ENCODE measurements around the gene TNK2. TPM values are rescaled to one million over a fixed set of nuclear protein-coding genes. Genes with fewer than 3 reads are reported as not detected.

TNK2 gene
- total RNA-seq, 2 experiments from 2014 or later, result 43.6 to 92.1 TPM

GRCh38 chr3:195932418-195933043 is 24.2 kb upstream of the TNK2 start:
- Histone ChIP-seq H3K79me2 (ENCODE audit: insufficient read depth, low read depth, low read length) (no peaks in the 10 kb centered on the region), H3K4me2 (ENCODE audit: low read length) (no peak overlapping the region), H2AFZ (ENCODE audit: low read length) (no peak overlapping the region), H3K9me3 (ENCODE audit: low read length) (no peaks in the 10 kb centered on the region), H3K4me1 (ENCODE audit: insufficient read depth, low read length, poor library complexity, severe bottlenecking) (no peaks in the 10 kb centered on the region), H3K27ac (ENCODE audit: low read depth, low read length, poor library complexity, severe bottlenecking) (no peak overlapping the region), H3K4me3 (ENCODE audit: low read depth, low read length, poor library complexity, severe bottlenecking) (no peak overlapping the region), H3K9me2 (ENCODE audit: insufficient read depth, low read length) (no peaks in the 10 kb centered on the region), H4K20me1 (ENCODE audit: insufficient read depth, low read length) (no peaks in the 10 kb centered on the region), H3K36me3 (ENCODE audit: insufficient read depth, low read length) (no peaks in the 10 kb centered on the region)
- TF ChIP-seq EZH2phosphoT487 (IDR thresholded peaks at IDR 0.05; ENCODE audit: borderline replicate concordance, low read depth, low read length) (no peak), CTCF (conservative IDR thresholded peaks at IDR 0.05; ENCODE audit: low read length) (no peak)
- no TSS peak for BruUV-seq (replicated peaks)
- CTCF ChIA-PET (ENCODE audit: unreplicated experiment), result no interaction called here
- no peak for DNase-seq (ENCODE audit: low spot score)
- intact Hi-C loops (cut with micrococcal nuclease; ENCODE audit: unreplicated experiment), result no loop called here
- POLR2A ChIA-PET, result no interaction called here

GRCh38 chr3:195931582-195932273 is 23.4 kb upstream of the TNK2 start:
- POLR2A ChIA-PET, result no interaction called here
- intact Hi-C loops (cut with micrococcal nuclease; ENCODE audit: unreplicated experiment), result no loop called here
- no TSS peak for BruUV-seq (replicated peaks)
- Histone ChIP-seq H3K27ac (ENCODE audit: low read depth, low read length, poor library complexity, severe bottlenecking) (no peak overlapping the region), H2AFZ (ENCODE audit: low read length) (no peak overlapping the region), H4K20me1 (ENCODE audit: insufficient read depth, low read length) (no peaks in the 10 kb centered on the region), H3K79me2 (ENCODE audit: insufficient read depth, low read depth, low read length) (no peaks in the 10 kb centered on the region), H3K4me2 (ENCODE audit: low read length) (no peak overlapping the region), H3K36me3 (ENCODE audit: insufficient read depth, low read length) (no peaks in the 10 kb centered on the region), H3K9me3 (ENCODE audit: low read length) (no peaks in the 10 kb centered on the region), H3K4me1 (ENCODE audit: insufficient read depth, low read length, poor library complexity, severe bottlenecking) (no peaks in the 10 kb centered on the region), H3K9me2 (ENCODE audit: insufficient read depth, low read length) (no peaks in the 10 kb centered on the region), H3K4me3 (ENCODE audit: low read depth, low read length, poor library complexity, severe bottlenecking) (no peak overlapping the region)
- CTCF ChIA-PET (ENCODE audit: unreplicated experiment), result no interaction called here
- TF ChIP-seq EZH2phosphoT487 (IDR thresholded peaks at IDR 0.05; ENCODE audit: borderline replicate concordance, low read depth, low read length), result no peak
- TF ChIP-seq CTCF (conservative IDR thresholded peaks at IDR 0.05; ENCODE audit: low read length), result no peak
- DNase-seq (ENCODE audit: low spot score), result no peak

GRCh38 chr3:195929452-195929851 is 21.1 kb upstream of the TNK2 start:
- H3K27ac ChIP-seq (ENCODE audit: low read depth, low read length, poor library complexity, severe bottlenecking), result no peak overlapping the region
- H3K79me2 ChIP-seq (ENCODE audit: insufficient read depth, low read depth, low read length), result no peaks in the 10 kb centered on the region
- BruUV-seq (replicated peaks), result no TSS peak
- H2AFZ ChIP-seq (ENCODE audit: low read length), result no peak overlapping the region
- no peaks in the 10 kb centered on the region for H4K20me1 ChIP-seq (ENCODE audit: insufficient read depth, low read length)
- POLR2A ChIA-PET, result interaction anchor here (0.7 kb wide), 1 partner anchor 11 kb away, joined by 6 read pairs; no protein-coding TSS in a partner anchor
- TF ChIP-seq CTCF (conservative IDR thresholded peaks at IDR 0.05; ENCODE audit: low read length), result no peak
- no peak for TF ChIP-seq EZH2phosphoT487 (IDR thresholded peaks at IDR 0.05; ENCODE audit: borderline replicate concordance, low read depth, low read length)
- H3K9me3 ChIP-seq (ENCODE audit: low read length), result no peaks in the 10 kb centered on the region
- H3K4me2 ChIP-seq (ENCODE audit: low read length), result no peak overlapping the region
- H3K36me3 ChIP-seq (ENCODE audit: insufficient read depth, low read length), result no peaks in the 10 kb centered on the region
- H3K4me3 ChIP-seq (ENCODE audit: low read depth, low read length, poor library complexity, severe bottlenecking), result no peak overlapping the region
- CTCF ChIA-PET (ENCODE audit: unreplicated experiment), result no interaction called here
- H3K4me1 ChIP-seq (ENCODE audit: insufficient read depth, low read length, poor library complexity, severe bottlenecking), result no peaks in the 10 kb centered on the region
- DNase-seq (ENCODE audit: low spot score), result no peak
- H3K9me2 ChIP-seq (ENCODE audit: insufficient read depth, low read length), result no peaks in the 10 kb centered on the region
- intact Hi-C loops (cut with micrococcal nuclease; ENCODE audit: unreplicated experiment), result no loop called here

Data from OCI-LY7 (cell line).